Stimulated activated CD8-positive, alpha-beta memory T cell treated with anti-CD3 and anti-CD28 coated beads, Interleukin-12 subunit alpha, Interleukin-12 subunit beta, amount 100 ng/mL, for 24 hours (primary cell): ENCODE data around the gene ALX4.

Source experiments
- DNase-seq: peaks from one replicate; pipeline ENCODE4 v3.0.0-alpha.2; 2020; ENCODE audit errors: extremely low read depth

Gene ALX4

GRCh38 chr11:44244639-44245310 lies 65.2 kb downstream of the ALX4 start:
- DNase-seq, result no peak

DNA sequence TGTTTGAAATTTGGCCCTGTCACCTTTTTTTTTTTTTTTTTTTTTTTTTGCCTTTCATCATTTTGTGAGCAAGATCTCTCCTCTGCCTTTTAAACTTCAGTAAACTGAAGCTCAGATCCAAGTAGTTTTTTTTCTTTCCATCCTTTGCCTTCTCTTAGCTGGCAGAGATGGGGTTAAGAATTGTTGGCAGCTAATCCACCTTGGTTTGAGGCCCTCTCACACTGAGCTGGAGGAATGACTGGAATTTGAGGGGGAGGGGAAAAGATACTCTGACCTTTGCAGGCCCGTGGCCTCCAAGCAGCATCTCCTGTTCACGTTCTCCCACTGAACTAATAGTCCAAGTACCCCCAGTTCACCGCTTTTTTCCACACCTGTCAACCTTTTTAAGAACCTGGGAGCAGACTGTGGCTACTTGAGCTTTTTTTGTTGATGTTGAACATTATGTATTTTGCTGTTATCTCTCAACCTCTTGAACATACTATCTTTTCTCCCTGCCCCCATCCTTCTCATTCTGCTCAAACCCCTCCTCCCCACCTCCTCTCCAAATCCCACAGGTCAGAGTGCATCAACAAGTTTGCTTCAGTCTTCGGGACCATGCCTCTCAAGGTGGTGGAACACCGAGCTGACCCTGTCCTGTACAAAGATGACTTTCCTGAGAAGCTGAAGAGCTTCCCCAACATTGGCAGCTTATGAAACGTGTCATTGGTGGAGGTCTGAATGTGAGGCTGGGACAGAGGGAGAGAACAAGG lies 66.2 kb downstream of the ALX4 start:
- no peak for DNase-seq

DNA sequence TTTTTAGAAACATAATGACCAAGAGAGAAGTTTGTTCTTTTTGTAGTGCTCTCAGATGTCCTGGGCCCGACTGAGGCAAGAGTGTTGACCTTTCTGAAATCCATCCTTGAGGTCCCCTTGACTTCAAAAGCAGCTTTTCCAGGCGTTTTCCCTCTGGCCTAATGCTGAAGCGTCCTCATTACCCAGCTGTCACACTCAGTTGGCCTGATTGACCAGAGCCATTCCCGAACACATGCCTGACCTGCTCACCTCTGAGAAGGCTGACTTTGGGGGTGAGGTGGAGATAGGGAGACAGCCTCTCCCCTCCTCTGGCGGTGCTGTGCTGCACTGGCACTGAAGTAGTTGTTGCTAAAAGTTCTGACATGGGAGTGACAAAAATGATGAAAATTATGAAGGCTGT lies 66.9 kb downstream of the ALX4 start:
- DNase-seq, result no peak

GRCh38 chr11:44241851-44242250 lies 68.1 kb downstream of the ALX4 start:
- no peak for DNase-seq

DNA sequence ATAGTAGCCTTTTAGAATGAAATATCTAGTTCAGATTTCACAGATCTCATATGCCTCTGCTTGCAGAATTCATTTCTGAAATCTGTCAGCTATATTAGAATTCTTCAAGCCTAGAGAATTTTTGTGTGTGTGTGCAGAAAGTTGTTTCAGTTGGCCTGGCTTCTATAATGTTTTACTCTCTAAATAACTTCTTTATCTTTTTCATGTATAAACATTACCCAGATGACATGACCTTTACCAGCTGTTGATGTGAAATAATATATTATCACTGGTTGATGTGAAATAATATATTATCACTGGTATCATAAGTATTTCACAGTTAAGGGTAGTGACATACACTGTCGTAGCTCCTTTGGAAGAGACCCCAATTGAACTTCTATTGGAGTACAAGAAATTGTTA lies 72.8 kb downstream of the ALX4 start:
- no peak for DNase-seq

DNA sequence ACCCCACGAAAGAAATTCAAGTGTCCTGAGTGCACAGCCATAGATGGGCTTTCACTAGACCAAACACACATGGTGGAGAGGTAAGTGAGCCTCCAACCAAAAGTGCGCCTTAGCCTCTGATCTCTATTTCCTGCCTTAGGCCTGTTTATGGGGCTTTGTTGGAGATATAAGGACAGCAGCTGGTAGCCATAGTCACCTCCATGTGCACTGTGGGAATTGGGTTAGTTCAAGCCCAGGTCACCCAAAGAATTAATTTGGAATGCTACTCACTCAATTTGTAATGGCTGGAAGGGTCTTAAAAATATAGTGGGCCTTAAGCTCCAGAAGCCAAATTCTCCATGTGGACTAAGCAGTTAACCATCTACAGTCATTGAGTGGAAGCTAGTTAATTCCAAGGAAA lies 73.6 kb downstream of the ALX4 start:
- no peak for DNase-seq

DNA sequence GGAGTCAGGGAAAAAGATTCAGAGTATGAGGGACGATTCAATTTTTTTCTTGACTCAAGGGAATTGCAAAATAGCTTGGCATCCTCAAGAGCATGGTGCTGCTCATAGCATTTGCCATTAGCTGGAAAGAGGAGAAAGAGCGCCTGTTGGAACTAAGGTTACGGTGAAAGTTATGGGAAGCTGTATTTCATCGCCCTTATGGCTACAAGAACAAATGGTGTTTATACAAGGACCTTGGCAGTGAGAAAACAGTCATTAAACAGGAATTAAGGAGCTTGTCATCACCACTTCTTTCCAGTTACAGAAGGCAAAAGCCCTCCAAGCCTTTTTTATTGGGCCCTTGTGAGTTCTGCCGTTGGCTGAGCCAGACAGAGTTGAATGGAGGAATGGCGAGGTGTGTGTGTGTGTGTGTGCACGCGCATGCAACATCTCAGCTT lies 74.2 kb downstream of the ALX4 start:
- DNase-seq, result no peak

DNA sequence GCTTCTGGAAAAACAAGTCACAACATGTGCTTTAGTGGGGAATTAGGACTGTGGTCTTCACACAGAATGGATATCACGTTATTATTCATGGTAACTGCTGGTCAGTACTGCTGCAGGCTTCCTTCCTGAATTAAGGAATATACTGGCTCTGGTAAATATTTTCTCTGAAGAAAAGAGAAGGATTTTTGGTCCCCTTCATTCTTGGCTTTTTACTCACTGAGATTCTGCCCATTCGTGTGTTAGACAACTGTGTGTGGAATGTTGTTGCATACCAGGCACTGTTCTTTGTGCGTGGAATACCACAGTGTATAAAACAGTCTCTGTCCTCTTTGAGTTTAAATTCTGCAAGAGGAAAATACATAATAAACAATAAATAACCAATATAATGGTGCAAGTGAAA lies 80.3 kb downstream of the ALX4 start:
- no peak for DNase-seq

GRCh38 chr11:44229098-44229497 lies 80.8 kb downstream of the ALX4 start:
- no peak for DNase-seq

DNA sequence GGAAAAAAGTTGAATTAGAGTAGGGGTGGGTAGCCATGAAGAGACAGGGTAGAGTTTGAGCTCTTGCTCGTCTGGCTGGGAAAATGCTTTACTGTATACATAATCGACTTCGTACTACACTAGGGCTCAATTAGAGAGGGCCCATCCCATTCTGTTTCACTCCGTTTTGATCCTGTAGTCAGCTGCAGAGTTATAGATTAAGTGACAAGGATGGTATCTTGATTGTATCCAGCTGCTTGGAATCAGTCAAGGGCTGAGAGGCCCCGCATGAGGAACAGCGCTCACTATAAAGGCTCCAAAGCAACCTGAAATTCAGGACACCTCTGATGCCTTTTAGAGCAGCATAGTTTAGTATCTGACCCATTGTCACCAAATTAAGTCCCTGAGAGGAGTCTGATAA lies 81.6 kb downstream of the ALX4 start:
- DNase-seq, result no peak

- no peak for DNase-seq
Observed at GRCh38 chr11:44226945-44227344, 83.0 kb downstream of the ALX4 start.

DNA sequence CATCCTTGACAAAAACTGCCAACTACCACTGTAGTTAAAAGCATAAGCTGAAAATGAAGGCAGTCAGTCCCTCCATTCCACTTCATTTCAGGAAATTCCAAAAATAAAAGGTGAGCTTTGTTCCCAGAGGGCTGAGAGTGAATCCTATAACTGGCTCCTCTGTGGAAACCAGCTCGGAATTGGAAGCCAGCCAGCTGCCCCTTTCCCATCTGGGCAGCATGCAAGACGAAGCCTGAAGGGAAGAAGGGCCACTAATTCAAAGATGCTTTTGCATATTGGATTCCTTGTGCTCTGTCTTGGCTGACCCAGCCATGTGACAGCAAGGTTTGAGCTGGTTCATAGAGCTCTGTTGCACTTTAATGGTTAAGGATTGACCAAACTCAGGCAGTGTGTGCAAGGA lies 83.4 kb downstream of the ALX4 start:
- DNase-seq, result no peak

- no peak for DNase-seq
Observed at GRCh38 chr11:44224867-44225501, 85.0 kb downstream of the ALX4 start.

DNA sequence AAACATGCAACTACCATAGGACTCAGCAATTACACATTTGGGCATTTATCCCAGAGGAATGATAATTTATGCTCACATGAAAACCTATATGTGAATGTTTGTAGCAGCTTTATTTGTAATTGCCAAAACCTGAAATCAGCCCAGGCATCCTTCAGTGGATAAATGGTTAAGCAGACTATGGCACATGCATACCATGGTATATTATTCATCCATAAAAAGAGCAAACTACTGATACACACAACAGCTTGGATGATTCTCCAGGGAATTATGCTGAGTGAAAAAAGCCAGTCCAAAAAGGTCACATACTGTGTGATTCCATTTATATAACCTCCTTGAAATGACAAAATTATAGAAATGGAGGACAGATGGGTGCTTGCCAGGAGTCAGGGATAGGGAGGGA lies 86.7 kb downstream of the ALX4 start:
- no peak for DNase-seq

- no peak for DNase-seq
Observed at GRCh38 chr11:44221992-44222391, 87.9 kb downstream of the ALX4 start.

DNA sequence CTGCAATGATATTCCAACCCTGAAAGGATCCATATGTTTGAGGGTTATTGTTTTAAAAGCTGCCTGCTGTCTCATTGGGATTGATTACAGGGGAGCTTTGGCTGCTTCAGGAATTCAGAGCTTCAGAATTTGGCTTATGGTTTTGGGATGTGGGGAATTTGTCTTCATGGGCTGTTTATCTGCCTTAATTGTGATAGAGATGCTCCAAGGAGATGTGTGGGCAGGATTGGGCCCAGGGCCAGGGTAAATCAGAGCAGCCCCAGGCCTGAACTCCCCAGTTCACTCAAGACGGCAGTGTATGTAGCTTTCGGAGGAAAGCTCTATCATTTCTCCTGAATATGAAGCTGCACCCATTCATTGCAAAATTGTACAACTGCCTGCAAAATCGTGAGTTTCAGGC lies 88.5 kb downstream of the ALX4 start:
- DNase-seq, result no peak

DNA sequence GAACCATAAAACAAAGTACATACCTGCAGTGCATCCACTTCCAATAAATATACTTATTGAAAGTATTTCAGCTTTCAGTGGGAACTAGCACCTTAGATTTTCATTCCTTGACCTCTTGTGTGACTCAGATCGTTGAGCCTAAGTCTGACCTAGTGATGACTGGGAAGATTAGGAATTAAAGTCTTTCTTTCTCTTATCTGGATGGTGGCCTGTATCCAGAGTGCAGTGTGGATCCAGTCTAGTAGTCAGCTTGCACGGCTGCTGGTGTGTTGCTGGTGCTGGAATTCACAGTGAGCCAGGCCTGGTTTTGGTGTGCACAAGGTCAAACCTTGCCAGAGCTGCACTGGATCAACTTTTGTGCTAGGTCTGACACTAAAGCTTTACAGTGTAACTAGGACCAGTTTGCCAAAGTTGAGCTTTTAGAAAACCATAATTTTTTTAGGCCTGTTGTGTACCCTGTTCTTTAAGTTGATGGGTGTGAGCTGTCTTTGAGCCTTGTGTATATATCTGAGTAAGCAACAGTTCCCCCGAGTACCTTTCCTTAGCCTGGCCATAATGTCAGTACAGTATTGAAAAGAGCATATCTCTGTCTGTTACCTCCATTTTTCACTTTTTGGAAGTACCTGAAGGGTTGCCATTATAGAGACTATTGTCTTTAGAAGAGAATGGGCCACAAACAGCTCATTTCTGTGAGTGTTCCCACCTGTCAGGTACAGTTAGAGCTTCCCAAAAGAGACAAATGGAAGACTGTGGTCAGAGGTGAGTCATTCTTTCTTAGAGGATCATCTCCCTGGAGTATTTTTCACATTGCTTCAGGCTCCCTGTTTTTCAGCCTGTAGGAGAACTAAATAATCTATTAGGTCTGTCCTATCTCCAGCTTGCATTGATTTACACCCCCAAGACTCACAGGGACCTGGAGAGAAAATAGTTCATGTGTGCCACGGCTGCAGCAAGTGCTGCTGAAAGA lies 89.8 kb downstream of the ALX4 start:
- DNase-seq, result no peak

DNA sequence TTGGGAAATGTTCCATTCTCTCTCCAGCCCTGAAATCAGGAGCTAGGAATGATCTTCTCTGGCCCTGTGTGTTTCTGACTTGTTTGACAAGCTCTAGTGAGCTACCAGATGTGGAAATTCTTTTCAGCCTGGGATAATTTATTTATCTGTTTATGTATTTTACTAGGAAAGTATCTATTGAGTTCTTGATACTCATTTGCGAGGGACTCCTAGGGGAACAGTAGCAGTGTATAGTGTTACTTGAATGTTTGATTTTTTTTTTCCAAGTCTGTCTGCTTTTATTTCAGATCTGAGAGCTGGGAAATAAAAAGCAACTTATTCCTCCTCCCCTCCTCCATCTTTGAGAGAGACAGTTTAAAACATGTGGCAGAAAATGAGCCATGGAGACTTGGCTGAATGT lies 92.5 kb downstream of the ALX4 start:
- DNase-seq, result no peak

- DNase-seq, result no peak
Observed at GRCh38 chr11:44213148-44213547, 96.8 kb downstream of the ALX4 start.

DNA sequence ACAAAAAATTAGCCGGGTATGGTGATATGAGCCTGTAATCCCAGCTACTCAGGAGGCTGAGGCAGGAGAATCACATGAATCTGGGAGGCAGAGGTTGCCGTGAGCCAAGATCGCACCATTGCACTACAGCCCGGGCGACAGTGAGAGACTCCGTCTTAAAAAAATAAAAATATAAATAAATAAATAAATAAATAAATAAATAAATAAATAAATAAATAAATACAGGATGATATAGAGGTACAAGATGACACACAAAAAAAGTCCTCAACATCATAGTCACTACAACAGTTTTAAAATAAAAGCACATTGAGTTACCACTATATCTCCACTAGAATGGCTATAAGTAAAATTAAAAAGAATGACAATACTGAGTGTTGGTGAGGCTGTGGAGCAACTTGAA lies 97.8 kb downstream of the ALX4 start:
- DNase-seq, result no peak
